Right renal cortex interstitium (tissue), 3 donors: Measurements from ENCODE around the gene VRK1. TPM values are rescaled to one million over a fixed set of nuclear protein-coding genes. Genes with fewer than 3 reads are reported as not detected.

ENCODE experiments used
- DNase-seq, 3 donors: peaks; one replicate each; pipeline ENCODE4 v3.0.0-alpha.2; 2013; ENCODE audit warnings: low read depth in 3 of 3, low spot score in 2 of 3
- polyA plus RNA-seq, 3 donors: library from polyadenylated mRNA; unstranded; fragments of 120-200 nt; gene quantifications; one replicate each; pipeline ENCODE4 v1.2.1, GENCODE V29; 2013; ENCODE audit not compliant: insufficient read length in 3 of 3

Gene VRK1
- polyA plus RNA-seq, 3 donors = 24.1 to 31.2 (median 29.3) TPM

DNA sequence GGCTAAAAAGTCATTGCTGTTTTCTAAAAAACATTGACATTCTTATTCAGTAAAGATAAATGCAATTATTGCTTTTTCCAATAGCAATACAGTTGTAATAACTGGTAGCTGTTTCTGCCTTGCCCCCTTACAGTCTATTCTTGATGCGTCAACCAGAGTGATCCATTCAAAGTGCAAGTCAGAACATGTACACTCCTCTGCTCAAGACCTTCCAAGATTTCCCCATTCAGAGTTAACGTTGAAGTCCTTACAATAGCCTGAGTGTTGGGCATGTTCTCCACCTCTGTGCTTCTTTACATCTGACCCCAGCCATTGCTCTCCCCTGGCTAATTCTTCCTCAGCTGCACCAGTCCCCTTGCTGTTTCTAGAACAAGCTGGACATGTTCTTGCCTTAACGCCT lies 24.3 kb downstream of the VRK1 start:
- no peak for DNase-seq

DNA sequence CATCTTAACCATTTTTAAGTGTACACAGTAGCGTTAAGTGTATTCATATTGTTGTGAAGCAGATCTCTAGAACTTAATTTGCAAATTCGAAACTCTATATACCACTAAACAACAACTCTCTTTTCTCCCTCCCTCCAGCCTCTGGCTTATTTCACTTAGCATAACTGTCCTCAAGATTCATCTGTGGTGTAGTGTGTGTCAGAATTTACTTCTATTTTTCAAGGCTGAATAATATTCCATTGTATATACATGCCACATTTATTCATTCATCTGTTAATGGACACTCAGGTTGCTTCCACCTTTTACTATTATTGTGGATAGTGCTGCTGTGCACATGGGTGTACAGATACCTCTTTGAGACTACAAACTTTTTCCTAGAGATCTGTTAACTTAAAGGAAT lies 26.5 kb downstream of the VRK1 start:
- DNase-seq = no peak

DNA sequence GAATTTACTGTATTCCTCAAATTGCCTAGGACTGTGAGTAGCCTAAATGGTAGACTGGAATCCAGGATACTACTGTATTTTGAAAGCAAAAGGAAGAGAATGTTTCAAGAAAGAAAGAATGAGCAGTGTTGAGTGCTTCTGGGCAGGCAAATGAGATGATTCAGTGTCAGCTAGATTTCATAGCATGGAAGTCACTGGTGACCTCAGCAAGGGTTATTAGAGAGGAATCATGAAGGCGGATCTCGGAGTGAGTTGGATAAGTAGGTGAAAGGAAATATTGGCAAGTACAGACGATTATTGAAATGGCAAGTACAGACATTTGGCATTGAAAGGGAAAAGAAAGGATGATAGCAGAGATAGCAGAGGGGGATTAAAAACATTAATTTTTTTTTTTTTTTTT lies 27.1 kb downstream of the VRK1 start:
- DNase-seq = no peak

DNA sequence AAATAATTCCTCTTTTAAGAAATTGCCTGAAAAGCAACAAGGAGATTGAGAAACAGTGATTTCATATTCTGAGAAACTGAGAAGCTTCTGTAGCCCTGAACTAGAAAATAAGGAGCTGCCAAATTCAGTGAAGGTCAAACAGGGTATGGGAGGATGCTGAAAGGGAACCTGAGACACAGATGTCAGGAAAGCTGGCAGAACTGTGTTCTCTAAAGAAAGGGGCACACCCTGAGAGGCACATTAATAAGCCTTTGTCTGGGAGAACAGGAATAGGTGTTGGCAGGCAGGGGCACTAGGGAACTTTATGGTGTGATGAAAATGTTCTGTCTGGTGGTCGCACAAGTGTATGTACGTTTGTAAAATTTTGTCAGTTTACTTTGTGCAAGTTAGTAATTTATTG lies 29.6 kb downstream of the VRK1 start:
- DNase-seq = no peak

DNA sequence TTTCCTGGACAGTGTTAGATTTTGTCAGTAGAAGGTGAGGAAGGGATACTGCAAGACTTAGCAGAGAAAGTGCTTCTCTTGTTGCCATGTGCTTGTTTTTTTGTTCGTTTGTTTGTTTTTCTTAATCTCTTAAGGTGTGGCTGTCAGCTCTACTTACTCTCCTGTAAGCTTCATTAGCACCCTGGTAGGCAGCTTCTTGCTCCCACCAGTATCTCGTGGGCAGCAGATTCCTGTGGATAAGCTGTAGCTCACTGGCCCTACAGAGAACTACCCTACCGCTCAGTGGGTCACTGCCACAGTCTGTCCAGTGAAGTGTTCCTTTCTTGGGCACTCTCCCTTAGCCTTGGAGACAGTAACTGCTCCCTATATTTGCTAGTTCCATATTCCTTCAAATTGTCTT lies 30.1 kb downstream of the VRK1 start:
- DNase-seq = no peak

DNA sequence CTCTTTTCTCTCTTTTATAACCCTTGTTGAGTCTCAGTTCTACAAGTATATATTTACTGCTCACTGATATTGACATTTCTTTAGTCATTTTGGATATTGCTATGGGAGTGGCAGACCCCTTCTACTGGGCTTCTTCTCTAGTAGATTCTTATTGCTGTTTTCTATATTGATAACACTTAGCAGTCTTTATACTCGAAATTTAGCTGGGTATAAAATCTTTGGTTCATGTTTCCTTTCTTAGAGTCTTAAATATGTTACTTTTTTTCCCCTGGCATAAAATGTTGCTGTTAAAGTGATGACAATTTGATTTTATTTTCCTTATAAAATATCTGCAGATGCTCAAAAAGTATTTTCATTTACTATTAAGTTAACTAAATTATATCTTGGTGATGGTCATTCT lies 32.6 kb downstream of the VRK1 start:
- no peak for DNase-seq

DNA sequence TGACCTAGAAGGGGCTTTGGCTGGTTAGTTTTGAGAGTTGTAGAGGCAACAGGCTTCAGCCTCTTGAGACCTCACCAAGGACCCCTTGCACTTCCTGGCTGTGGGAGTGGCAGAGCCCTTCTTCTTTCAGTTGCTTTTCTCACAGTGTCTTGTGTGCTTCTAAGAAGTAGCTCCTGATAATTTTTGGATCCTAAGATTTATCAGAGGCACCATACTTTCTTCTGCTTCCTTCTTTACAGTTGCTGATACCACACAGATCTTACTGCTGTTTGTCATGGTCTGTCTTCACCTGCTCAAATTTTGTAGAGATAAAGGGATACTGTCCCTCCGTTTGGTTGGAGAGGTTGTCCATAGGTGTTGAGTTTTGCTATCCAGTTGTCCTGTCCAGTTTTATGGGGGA lies 33.8 kb downstream of the VRK1 start:
- no peak for DNase-seq

DNA sequence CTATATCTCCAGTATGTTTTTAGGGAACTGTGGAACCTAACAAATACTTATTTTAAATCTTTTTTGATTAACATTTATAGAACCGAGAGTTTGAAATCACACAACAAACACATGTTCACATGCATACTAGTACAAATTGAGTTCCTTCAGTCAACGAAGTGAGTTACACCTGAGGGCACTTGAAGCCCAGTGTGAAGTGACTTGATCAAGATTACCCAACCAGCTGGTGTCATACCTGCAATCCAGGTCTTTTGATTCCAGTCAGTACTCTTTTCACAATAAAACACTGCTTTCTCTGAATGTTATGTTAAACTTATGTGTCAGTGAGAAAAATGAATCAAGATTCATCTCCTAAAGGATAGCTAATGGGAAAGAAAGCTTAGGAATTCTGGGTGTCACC lies 35.2 kb downstream of the VRK1 start:
- DNase-seq = no peak

DNA sequence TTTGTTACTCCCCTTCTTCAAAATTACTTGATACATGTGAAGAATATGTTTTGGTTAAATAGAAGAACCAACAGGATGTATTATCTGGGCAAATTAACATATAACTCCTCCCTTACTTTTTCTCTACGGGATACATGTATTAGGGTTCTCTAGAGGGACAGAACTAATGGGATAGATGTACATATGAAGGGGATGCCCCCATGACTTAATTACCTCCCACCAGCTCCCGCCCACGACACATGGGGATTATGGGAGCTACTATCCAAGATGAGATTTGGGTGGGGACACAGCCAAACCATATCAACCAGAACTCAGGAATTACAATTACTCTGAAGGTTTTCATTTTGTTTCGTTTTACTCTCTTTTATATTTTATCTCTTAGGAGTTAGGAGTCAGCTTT lies 41.3 kb downstream of the VRK1 start:
- DNase-seq = no peak

DNA sequence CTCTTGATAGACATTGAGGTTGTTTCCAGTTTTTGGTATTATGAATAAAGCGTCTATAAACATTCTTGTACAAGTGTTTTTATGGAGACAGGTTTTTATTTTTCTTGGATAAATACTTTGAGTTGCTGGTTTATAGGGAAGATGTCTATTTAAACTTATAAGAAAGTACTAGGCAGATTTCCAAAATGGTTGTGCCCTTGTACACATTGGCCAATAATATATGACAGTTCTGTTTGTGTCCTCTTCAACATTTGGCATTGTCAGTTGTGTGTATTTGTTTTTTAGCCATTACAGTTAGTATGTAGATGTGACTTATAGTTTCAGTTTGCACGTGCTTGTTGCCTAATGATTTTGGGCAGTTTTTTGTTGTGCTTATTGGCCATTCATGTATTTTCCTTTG lies 42.1 kb downstream of the VRK1 start:
- no peak for DNase-seq

DNA sequence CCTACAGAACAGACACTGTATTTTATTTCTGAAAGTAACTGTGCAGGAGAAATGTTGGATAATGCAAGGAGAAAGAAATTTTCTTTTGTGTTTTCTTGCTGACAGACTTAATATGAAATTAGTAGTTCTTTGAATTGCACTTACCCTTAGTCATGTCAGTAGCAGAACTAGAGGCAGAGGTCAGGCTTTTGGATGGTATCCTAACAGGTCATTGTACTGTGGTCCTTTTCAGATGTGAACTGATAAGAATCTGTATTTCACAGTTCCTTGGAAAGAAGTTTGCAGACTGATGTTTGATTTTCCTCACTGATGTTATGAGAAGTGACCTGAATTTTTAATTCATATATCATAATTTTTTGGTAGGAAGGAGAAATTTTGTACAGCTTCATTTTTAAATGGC lies 46.0 kb downstream of the VRK1 start:
- no peak for DNase-seq

DNA sequence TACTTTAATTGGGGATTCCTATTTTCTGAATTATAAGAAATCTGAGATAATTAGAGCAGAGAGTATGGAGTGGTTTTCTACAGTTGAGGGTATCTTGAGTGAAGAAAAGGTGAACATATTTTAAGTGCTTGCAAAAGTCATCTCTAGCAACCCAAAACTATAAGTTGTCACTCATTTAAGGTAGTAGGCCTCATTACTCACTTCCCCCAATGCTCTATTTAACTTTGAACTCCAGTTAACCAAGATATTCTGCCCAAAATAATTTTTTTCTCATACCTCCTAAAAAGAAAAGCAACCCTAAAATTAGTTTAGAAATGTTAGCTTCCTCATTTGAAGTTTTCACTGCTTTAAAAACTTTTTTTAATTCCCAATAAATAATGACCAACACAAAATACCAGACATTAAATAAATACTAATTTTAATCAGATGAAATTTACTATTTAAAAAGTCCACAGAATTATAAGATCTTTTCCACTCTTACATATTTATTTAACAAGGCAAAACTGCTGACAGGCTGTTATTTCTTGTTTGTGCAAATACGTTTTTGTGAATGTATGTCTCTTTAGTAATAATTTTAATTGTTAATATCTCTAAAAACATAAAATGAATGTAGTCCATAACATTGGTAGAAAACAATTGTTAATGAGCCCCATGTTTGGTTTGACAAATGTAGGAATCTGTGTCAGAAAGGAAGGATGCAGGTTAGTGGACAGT lies 47.8 kb downstream of the VRK1 start:
- DNase-seq = no peak

DNA sequence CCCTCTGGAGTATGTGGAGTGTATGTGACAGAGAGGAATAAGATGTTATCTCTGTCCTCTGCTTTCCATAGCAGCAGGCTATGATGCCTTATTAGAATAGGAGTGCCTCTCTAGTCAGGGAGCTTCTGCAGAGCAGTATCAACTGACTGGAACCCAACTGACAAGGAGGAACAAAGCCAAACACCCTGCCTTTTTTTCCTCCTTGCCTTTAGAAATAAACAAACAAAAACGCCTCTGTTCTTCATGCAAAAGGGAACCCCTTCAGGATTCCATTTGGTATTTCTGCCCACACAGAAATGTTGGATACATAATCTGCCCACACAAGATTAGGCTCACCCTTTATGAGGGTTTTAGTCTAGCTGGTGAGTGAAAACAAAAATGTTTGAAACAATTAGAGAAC lies 50.3 kb downstream of the VRK1 start:
- DNase-seq = no peak

DNA sequence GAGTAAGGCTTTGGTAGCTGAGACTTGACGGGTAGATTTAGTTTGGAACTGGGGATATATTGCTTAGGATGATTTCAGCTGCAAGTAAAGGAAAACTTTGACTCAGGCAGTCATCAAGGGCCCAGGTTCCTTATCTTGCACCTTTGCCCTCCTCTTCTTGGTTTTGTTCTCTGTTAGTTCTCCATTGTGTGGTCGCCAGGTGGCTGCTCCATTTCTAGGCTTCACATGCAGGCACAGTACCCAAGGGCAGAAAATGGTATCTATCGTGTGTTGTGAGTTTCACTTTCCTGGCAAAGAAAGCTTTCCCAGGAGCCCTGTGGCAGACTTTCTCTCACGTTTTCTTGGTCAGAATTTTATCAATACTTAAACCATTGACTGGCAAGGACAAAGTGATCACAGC lies 50.8 kb downstream of the VRK1 start:
- DNase-seq = no peak

DNA sequence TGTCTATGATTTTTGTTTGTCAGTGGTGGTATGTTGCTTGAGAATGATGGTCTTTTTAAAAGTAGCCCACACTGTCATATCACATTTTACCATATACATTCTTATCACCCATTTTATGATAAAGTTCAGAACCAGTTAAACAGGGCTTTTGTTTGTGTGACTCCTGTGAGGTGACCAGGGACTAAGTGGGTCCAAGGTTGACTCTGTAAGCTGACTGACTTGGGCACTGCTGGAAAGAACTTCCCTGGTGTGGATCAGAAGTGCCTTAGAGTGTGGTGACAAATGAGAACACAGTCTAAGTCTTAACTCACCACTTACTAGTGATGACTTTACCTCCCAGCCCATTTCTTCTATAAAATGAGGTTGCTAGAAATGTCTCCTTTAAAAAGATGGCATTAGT lies 52.6 kb downstream of the VRK1 start:
- no peak for DNase-seq

DNA sequence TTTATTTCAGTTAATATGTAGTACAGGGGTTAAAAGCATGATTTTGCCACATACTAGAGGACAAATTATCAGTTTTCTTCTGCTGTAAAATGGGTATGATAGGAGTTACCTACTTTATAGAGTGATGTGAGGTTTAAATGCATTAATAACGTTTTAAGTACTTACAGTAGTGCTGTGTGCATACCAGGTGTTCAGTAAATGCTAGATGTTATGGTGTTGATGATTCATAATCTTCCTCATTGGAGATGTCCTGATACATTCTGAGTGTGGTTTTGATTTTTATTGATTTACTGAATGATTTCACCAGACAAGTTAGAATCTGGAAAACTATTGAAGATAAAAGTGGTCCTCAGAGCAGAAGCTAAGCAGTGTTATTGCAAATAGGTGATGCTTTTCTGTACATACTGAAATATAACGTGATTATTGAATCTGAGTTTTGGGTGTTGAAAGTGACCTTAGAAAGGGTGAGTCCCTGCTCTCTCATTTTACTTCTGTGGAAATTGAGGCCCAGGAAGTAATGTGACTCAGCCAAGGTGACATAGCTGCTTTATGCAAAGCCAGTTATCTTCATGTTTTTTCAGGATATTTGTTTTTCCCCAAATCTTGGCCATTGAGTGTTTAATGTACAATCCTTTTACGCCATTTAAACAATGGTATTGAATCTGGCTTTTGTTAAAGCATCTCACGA lies 54.7 kb downstream of the VRK1 start:
- DNase-seq = no peak

DNA sequence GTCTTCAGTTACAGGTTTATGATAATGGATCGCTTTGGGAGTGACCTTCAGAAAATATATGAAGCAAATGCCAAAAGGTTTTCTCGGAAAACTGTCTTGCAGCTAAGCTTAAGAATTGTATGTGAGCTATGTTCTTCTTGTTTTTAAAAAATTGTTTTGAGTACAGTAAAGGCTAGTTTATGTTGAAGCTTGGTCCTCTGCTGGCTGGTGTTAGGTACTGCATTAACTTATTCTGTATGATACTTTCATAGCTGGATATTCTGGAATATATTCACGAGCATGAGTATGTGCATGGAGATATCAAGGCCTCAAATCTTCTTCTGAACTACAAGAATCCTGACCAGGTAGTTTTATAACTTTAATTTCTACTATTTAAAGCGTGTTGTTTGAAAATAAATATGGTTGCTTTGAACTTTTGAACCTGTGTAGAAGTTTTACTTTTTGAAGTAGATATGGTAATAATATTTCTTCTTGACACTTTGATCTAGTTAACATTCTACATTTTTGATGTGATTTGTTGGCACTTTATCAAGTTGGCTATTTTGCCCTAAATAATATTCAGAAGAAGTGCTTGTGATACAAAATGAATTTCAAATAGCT lies 55.7 kb downstream of the VRK1 start:
- no peak for DNase-seq

DNA sequence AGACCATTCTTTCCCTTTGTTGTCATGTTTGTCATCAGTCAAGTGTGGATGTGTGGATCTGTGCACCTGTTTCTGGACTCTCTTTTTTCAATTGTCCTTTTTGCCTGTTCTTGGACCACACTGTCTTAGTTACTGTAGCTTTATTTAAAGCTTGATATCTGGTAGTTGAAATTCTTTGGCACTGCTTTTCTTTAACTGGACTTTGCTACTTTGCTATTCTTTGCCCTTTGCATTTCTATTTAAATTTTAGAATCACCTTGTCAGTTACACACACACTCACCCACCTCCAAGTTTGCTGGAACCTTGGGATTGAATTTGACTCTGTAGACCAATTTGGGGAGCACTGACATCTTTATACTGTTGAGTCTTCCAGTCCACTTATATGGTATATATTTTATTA lies 61.5 kb downstream of the VRK1 start:
- DNase-seq = no peak

DNA sequence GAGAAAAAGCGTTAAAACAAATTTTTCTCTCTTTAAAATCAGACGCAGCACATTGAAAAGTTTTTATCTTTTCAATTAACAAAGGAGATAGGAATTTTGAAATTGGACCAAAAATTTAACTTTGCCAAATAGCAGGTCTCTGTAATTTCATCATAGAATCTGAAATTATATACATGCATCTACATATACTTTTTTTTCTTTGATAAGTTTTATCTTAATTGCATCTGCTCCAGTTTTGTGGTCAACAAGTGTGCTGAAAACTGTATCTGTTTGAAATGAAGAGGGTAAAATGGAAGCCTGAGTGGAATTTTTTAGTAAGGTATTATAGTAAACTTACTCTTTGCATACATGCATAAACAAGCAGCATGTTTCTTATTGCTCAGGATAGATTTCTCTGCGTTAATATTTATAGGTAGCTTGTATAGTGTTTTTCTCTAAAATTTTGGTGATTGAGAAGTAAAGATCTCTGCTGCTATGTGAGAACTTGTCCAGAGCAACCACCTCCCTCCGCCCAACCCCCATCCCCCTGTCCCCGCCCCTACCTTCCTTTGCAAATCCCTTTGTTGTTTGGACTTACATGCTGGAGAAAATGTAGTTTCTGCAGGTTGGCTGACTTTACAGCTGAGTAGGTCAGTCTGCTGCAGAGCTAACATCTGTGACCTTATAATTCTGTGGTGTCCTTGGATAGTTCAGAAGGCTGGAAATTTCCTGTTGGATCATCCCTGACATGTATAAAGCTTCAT lies 64.6 kb downstream of the VRK1 start:
- DNase-seq = no peak

DNA sequence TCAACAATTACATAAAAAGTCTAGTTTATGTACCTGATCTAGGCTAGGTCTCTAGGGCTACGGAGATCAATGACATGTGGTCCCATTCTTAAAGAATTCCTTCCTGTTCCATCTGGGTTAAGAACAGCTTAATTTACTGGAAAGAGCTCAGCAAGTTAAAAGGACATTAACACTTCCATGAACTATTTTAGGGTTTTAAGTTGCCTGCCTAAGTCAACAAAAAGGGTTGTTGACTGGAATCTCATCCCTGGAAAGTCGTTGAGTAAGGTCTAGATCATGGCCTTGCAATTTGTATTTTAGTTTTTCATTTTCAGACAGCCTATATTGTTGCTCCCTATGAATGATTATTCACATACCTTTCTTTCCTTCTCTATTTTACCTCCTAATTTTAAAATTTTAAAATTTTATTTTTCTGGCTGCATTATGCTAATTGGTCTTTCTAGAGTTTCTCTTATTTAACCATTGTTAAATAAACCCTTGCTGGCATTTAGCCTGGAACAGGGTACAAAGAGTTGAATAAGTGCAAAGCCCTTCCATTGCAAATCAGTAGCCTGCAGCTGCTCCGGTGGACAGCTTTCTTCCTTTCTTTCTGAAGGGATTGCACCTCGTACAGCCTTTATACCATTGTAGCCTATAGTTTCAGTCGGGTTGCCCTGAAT lies 66.3 kb downstream of the VRK1 start:
- no peak for DNase-seq

DNA sequence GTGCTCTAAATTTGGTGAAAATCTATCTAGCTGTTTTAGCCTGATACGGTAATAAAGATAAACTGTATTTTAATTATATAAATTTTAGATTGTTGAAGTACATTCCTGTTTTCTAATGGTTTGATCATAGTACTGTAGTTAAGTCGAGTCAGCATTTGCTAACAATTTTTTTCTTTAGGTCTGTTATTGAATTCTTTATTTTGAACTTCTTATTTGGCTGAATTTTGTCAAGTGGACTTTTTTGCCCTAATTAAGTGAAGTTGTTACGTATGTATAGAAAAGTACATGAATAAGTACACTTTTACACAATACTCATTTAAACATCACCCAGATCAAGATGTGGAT lies 66.8 kb downstream of the VRK1 start:
- no peak for DNase-seq
